Fibroblast of the aortic adventitia (primary cell): ENCODE measurements around the gene ATP2B2. TPM values are rescaled to one million over a fixed set of nuclear protein-coding genes. Genes with fewer than 3 reads are reported as not detected.

Experiments
- DNase-seq: peaks from one replicate; pipeline ENCODE4 v3.0.0-alpha.2; 2010; ENCODE audit warnings: low read depth
- H3K4me3 ChIP-seq: 2 replicates; pipeline ENCODE4 v1.5.1; 2011; ENCODE audit warnings: low read depth, mild to moderate bottlenecking, control low read depth, low read length, moderate library complexity
- CTCF ChIP-seq: IDR thresholded peaks from 2 replicates; pipeline ENCODE4 v1.5.1; 2011; ENCODE audit warnings: mild to moderate bottlenecking, low read length, control low read depth, inconsistent platforms; ENCODE audit not compliant: insufficient read depth
- total RNA-seq: library from RNA; depleted of rRNA; stranded (reverse); fragments of >200 nt; gene quantifications from 2 replicates; pipeline ENCODE4 v1.2.3, GENCODE V29; 2012; ENCODE audit warnings: low replicate concordance

ATP2B2 gene
- total RNA-seq, 1 donor = not detected

- no peak for TF ChIP-seq CTCF
- no peak overlapping the region for H3K4me3 ChIP-seq
- DNase-seq = no peak
These were observed 9.1 kb downstream of the ATP2B2 start for GRCh38 chr3:10496121-10496863.

- no peak for TF ChIP-seq CTCF
- no peak overlapping the region for H3K4me3 ChIP-seq
- no peak for DNase-seq
These were observed 9.8 kb downstream of the ATP2B2 start for GRCh38 chr3:10495614-10496013.

GRCh38 chr3:10495003-10495402 lies 10.4 kb downstream of the ATP2B2 start:
- no peak overlapping the region for H3K4me3 ChIP-seq
- peak; percentile 15 for DNase-seq
- TF ChIP-seq CTCF = no peak

GRCh38 chr3:10494180-10494579 lies 11.2 kb downstream of the ATP2B2 start:
- TF ChIP-seq CTCF = no peak
- H3K4me3 ChIP-seq = no peak overlapping the region
- no peak for DNase-seq

GRCh38 chr3:10493202-10493589 lies 12.2 kb downstream of the ATP2B2 start:
- no peak for TF ChIP-seq CTCF
- no peak for DNase-seq
- no peak overlapping the region for H3K4me3 ChIP-seq

GRCh38 chr3:10492364-10493201 lies 12.8 kb downstream of the ATP2B2 start:
- H3K4me3 ChIP-seq = no peak overlapping the region
- no peak for TF ChIP-seq CTCF
- no peak for DNase-seq
